Inferior parietal cortex (tissue), 1 donor: ENCODE measurements around the gene ZSWIM5.
A peak's percentile ranks its signal among the peaks of the same experiment; 100 is the strongest.

Experiments
- DNase-seq: peaks from one replicate; pipeline ENCODE4 v3.0.0-alpha.2; 2016; ENCODE audit errors: extremely low spot score

ZSWIM5 gene

DNA sequence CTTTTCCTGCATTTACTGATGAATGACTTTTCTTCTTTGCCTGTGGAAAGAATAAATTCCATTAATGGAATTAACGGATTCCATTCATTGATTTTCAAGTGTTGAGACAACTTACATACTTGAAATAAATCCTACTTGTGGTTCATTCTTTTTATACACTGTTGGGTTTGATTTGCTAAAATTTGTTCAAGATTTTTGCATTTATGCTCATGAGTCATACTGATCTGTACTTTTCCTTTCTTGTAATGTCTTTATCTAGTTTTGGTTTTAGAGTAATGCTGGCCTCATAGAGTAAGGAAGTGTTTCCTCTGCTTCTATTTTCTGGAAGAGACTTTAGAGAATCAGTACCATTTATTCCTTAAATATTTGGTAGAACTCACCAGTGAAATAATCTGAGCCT lies 180.0 kb downstream of the ZSWIM5 start:
- no peak for DNase-seq

GRCh38 chr1:45023663-45024062 lies 182.7 kb downstream of the ZSWIM5 start:
- DNase-seq = no peak

GRCh38 chr1:45018599-45019230 lies 187.7 kb downstream of the ZSWIM5 start:
- peak; percentile 56 for DNase-seq

DNA sequence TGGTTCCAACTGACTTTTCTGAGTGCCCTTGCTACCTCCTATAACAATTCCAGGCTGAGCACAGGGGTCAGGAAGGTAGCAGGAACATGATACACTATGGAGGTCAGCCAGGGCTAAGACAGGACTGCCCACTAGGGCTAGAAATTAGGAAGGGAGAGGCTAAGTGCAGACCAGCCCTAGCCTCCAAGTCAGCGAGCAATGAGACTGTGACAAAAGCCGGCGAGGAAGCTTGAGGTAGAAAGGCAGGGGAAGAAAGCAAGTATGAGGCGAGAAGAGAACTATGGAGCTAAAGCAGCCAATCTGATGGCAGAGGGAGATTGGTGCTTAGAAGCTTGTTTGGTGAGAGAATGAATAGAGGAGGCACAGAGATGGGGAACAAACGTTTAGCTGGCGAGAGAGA lies 189.6 kb downstream of the ZSWIM5 start:
- no peak for DNase-seq

DNA sequence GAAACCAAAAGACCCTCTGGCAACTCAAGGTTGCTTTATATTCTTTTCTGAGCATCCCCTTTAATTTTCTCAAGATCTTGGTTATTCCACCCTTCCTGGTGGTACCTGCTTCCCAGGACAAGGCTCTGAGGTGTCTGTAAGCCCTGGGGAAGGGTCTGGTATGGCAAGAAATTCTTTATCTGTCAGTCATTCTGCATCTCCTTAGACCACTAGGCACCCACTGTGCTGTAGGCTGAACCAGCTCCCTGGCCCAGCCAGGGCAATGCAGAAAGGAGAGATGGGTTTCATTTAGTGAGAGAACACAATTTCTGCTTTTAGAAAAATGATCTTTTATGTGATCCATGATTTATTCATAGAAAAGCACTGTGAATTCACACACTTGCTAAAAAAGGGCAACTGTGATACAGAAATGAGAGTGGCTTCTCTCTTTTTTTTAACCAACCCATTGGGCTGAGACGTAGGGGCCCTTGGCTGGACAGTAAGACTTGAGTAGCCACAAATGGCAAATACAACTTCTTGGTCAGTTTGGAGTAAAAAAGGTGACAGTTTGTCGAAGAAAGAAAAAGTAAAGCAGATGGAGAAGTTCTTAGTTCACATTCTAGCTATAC lies 190.2 kb downstream of the ZSWIM5 start:
- DNase-seq = no peak

DNA sequence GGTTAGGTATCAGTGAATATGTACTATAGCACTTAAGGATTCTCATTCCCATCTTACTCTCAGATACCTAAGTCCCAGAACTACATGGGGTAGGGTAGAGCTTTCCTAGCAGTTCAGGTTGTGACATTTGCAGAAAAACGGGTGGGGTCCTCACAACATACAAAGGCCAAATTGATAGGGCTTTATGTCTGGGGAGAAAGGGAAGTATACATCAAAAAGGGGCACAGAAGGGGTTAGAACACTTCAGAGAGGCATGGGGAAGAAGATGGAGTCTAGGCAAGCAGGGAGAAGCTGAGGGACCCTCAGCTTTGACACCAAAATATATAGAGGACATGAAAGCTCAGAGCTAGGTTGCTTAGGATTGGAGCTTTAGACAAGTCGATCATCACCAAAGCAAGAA lies 190.7 kb downstream of the ZSWIM5 start:
- DNase-seq = no peak

DNA sequence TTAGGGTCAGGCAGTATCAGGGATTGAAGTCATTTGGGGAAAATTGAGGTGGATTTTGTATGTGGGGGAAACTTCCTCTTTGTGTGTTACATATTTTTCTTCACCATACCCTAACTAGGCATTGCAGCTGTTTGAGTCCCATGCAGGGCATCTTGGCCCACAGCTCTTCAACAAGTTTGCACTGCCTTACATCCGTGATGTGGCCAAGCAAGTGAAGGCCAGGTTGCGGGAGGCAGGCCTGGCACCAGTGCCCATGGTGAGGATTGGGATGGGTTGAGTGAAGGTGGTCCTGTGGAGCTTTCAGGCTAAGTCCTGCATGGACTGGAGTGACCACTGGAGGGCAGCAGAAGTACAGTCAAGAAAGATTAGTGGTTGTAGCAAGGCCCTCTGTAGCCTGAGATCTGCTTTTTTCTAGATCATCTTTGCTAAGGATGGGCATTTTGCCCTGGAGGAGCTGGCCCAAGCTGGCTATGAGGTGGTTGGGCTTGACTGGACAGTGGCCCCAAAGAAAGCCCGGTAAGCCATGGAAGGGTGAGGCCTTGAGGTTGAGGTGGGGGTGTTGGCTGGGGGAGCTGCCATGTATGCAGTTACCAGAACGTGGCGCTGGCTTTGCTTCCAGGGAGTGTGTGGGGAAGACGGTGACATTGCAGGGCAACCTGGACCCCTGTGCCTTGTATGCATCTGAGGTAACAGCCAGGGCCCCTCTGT lies 191.9 kb downstream of the ZSWIM5 start:
- DNase-seq = peak; percentile 89

- DNase-seq = no peak
Observed at GRCh38 chr1:45013551-45014209, 192.7 kb downstream of the ZSWIM5 start.

GRCh38 chr1:45012639-45013278 lies 193.6 kb downstream of the ZSWIM5 start:
- DNase-seq = peak; percentile 69

DNA sequence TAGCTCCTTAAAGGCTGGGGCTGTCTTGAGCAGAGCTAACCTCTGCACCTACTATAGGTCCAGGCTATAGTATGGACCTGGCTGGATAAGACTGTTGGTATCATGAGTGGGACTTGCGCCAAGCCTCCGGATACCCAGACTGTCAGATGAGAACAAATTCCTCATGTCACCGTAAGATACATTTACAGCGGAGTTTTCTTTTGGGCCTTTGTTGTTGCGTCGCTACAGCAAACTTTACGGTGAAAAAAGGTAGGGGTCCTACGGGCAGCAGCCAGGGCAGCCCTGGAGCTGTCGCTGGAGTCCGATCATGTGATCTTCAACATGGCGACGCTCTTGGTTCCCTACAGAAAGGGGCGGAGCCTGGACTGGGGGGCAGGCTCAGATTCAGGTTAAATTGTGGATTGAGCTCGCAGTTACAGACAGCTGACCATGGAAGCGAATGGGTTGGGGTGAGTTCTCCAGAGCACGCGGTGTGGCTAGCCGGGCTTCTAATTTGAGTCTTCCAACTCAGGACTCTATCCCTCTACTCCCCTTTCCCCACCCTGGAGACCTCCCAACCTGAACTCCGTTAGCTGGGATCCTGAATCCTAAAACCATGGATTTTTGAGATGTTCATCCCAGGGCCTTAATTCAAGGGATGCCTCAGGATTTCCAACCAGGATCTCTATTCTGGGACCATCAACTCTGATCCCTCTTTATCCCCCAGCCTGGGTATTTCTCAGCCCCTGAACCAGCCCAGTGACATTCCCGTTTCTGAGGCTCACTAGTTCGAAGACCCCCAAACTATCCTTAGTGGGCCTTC lies 194.4 kb downstream of the ZSWIM5 start, which contains the start of gene UROD:
Gene UROD (plus strand): TSS at position 418 of the 802 bp plus-strand sequence. CDS start 12 bp downstream, at position 430.
- peak; percentile 99 for DNase-seq

DNA sequence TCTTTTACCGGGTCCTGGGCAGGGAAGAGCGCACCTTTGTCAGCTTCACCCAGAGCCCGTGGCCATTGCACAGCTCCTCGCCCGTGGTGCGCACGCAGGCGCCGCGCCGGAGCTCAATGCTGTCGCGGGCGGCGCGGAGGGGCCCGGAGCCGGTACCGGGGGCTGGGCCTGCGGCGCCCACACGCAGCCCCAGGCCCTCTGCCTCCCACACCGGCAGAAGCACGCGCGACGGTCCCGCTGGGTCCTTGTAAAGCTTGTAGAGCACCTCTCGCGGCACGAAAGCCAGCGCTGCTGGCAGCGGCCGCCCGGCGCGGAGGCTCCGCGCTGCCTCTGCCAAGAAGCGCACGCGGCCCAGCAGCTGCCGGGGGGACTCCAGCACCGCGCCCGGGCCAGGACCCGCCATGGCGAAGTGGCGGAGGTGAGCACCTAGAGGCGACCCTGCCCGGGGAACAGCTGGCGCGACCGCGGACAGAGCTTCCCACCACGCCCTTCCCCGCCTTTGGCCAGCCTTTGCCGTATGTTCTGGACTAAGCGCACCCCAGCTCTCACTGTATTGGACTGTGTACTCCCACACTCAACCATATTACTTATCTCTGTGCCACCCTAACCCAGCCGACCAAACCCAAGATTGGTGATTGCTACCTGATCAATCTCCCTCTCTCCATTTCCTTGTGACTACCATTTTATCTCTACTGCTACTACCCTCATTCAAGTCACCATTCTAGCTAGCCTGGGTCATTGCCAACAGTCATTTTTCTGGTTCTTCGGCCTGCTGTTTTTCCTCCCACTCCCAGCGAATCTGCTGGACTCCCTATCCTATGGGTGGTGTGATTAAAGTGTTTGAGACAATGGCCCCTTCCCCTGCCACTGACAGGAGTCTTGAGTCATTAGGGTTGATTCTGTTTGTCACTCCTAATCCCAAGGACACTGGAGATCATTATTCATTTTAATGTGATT lies 195.3 kb downstream of the ZSWIM5 start, which contains the start of gene HECTD3:
Gene HECTD3 (minus strand): TSS at position 470 of the 957 bp plus-strand sequence. CDS start 67 bp downstream, at position 403.
- DNase-seq = peak; percentile 86

DNA sequence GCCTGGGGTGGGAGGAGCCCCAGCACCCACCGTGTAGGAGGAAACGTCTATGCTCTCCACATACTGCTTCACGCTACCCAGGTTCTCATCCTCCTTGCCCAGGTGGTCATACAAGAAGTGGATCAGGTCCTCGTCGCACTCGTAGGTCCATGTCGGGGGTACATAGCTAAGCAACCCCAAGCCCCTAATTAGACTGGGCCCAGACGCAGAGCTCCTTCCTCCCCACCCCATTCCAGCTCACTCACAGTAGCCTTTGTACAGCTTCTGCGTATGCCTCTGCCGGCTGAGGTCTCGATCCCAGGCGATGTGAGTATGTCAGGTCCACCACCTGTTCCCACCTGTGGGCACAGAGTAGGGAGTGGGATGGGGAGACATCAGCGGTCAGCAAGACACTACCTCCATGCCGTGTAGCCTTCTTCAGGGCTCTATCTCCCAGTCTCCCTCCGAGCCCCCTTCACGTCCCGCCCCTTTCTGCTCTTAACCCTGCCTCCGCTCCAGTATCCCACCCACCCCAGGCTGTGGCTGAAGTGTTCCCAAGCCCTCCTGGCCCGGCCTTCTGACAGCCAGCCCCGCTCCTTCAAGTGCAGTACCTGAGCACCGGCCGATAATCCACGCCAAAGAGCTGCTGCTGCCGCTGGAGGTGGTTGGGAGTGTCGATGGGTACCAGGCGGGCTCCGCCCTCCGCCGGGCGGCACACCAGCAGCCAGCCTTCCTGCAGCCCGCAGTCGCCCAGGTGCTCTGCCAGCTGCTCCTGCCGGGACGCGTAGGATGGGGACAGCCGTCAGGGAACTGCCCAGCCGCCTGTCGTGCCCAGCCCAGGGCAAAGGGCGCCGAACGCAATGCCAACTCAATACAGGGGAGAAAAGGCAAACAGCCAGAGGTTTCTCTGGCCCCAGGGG lies 196.2 kb downstream of the ZSWIM5 start:
- DNase-seq = no peak

DNA sequence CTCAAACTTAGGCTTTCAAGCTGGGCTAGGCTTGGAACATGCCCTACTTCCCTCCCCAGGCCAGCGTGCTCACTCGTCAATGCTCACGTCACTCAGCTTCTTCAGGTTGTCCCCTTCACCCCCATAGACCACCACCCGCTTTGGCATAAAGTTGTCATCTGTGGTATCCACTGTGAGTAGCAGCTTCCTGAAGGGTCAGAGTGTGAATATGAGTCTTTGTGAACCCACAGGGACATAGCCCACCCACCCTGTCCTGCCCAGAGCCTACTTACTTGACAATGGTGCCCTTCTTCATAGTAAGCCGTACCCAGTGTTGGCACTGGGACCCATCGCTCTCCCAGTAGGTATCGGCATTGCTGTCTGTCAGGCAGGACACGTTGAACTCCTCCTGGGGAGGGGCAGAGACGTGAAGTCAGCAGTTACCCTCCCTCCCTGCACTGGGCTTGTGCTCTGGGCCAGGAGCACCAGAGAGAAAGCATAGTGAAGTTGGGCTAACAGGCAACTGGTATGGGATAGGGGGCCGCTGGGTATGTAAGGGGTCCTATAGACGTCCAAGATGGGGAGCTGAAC lies 197.0 kb downstream of the ZSWIM5 start:
- no peak for DNase-seq

DNA sequence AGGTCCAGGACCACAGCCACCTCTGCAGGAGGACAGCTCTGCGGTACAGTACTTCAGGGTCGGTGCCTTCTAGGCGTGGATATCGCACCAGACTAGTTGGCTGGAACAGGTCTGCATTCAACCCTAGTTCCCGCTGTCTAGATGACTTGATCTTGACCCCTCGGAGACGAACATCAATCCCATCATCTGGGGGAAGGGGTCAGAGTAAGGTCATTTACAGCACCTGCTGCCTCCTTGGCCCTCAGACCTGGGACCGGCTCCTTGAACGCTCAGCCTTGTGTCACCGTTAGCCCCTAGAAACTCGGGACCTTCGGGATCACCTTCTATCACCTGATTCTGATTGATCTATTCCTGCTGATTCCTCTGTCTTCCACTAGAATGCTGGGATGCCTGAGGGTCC lies 197.9 kb downstream of the ZSWIM5 start:
- no peak for DNase-seq

GRCh38 chr1:45008076-45008475 lies 198.3 kb downstream of the ZSWIM5 start:
- DNase-seq = no peak

GRCh38 chr1:45007311-45007710 lies 199.1 kb downstream of the ZSWIM5 start:
- no peak for DNase-seq

GRCh38 chr1:45005761-45006160 lies 200.6 kb downstream of the ZSWIM5 start:
- DNase-seq = no peak

GRCh38 chr1:45004281-45004920 lies 202.0 kb downstream of the ZSWIM5 start:
- DNase-seq = no peak
